C4-2B (cell line): ENCODE measurements around the gene HIRA.

Experiments
- ZFX ChIP-seq: fragments of 450-650 bp; IDR thresholded peaks from 2 replicates; pipeline ENCODE4 v1.6.1; 2017
- TF ChIP-seq, protein P1 (sequence below): fragments of 450-650 bp; conservative IDR thresholded peaks from 2 replicates; pipeline ENCODE4 v1.5.1; 2017; ENCODE audit warnings: mild to moderate bottlenecking

DNA sequence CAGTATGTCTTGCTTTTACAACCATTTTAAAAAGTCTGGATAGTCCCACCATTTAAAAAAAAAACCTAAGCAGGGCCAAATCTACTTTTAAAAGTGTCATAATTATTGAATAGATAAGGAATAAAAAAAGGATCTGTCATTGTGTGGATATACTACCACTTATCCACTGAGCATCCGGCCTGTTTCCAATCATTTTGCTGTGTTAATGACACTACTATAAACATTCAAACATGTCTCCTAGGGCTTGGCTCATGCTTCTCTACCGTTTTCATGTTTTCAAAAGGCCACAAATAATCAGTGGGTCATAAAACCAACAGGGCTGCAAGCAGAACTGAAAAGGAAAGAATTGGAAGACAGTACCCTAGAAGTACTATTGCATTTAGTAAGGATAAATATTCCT lies 28.5 kb upstream of the HIRA start:
- TF ChIP-seq, protein P1, sequence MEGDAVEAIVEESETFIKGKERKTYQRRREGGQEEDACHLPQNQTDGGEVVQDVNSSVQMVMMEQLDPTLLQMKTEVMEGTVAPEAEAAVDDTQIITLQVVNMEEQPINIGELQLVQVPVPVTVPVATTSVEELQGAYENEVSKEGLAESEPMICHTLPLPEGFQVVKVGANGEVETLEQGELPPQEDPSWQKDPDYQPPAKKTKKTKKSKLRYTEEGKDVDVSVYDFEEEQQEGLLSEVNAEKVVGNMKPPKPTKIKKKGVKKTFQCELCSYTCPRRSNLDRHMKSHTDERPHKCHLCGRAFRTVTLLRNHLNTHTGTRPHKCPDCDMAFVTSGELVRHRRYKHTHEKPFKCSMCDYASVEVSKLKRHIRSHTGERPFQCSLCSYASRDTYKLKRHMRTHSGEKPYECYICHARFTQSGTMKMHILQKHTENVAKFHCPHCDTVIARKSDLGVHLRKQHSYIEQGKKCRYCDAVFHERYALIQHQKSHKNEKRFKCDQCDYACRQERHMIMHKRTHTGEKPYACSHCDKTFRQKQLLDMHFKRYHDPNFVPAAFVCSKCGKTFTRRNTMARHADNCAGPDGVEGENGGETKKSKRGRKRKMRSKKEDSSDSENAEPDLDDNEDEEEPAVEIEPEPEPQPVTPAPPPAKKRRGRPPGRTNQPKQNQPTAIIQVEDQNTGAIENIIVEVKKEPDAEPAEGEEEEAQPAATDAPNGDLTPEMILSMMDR: no peak
- no peak for TF ChIP-seq ZFX
